Brain pericyte (primary cell): ENCODE measurements around the gene TCF25.
"Not testable (repeated sequence)": the region's sequence is repeated elsewhere in the genome, so short reads cannot be mapped to it uniquely, and the experiment has no call there.

Experiments
- DNase-seq: peaks from one replicate; pipeline ENCODE4 v3.0.0-alpha.2; 2012; ENCODE audit warnings: low read depth, low spot score

TCF25 gene

GRCh38 chr16:89873972-89874689 is 739 bp downstream of the TCF25 start:
- DNase-seq = peak; percentile 81

GRCh38 chr16:89879123-89879522 is 5.7 kb downstream of the TCF25 start:
- not testable (repeated sequence) for DNase-seq

GRCh38 chr16:89880477-89881367 is 7.3 kb downstream of the TCF25 start:
- no peak for DNase-seq

GRCh38 chr16:89881368-89881730 is 8.0 kb downstream of the TCF25 start:
- no peak for DNase-seq

- DNase-seq = no peak
Observed at GRCh38 chr16:89883346-89884040, 10.1 kb downstream of the TCF25 start.

- no peak for DNase-seq
Observed at GRCh38 chr16:89884041-89884421, 10.6 kb downstream of the TCF25 start.

- DNase-seq = no peak
Observed at GRCh38 chr16:89887243-89887642, 13.9 kb downstream of the TCF25 start.

GRCh38 chr16:89890200-89890599 is 16.8 kb downstream of the TCF25 start:
- no peak for DNase-seq

- no peak for DNase-seq
Observed at GRCh38 chr16:89890886-89891657, 17.7 kb downstream of the TCF25 start.

GRCh38 chr16:89892055-89892630 is 18.8 kb downstream of the TCF25 start:
- no peak for DNase-seq

GRCh38 chr16:89892635-89893034 is 19.2 kb downstream of the TCF25 start:
- DNase-seq = no peak

- DNase-seq = no peak
Observed at GRCh38 chr16:89893642-89894548, 20.5 kb downstream of the TCF25 start.

GRCh38 chr16:89895482-89896250 is 22.3 kb downstream of the TCF25 start:
- no peak for DNase-seq

- no peak for DNase-seq
Observed at GRCh38 chr16:89897204-89897603, 23.8 kb downstream of the TCF25 start.

- no peak for DNase-seq
Observed at GRCh38 chr16:89898201-89898967, 25.0 kb downstream of the TCF25 start.

- DNase-seq = no peak
Observed at GRCh38 chr16:89899879-89900481, 26.6 kb downstream of the TCF25 start.

GRCh38 chr16:89900885-89901284 is 27.5 kb downstream of the TCF25 start:
- DNase-seq = no peak

- no peak for DNase-seq
Observed at GRCh38 chr16:89902980-89903379, 29.6 kb downstream of the TCF25 start.
